Activated naive CD4-positive, alpha-beta T cell treated with anti-CD3 and anti-CD28 coated beads, Interleukin-2, amount 50 U/mL, for 16 hours (primary cell): ENCODE data around the gene PASK.
A peak's percentile ranks its signal among the peaks of the same experiment; 100 is the strongest.
"Not testable (repeated sequence)": the region's sequence is repeated elsewhere in the genome, so short reads cannot be mapped to it uniquely, and the experiment has no call there.

ENCODE experiments used
- DNase-seq: peaks from one replicate; pipeline ENCODE4 v3.0.0-alpha.2; 2020

The PASK gene

DNA sequence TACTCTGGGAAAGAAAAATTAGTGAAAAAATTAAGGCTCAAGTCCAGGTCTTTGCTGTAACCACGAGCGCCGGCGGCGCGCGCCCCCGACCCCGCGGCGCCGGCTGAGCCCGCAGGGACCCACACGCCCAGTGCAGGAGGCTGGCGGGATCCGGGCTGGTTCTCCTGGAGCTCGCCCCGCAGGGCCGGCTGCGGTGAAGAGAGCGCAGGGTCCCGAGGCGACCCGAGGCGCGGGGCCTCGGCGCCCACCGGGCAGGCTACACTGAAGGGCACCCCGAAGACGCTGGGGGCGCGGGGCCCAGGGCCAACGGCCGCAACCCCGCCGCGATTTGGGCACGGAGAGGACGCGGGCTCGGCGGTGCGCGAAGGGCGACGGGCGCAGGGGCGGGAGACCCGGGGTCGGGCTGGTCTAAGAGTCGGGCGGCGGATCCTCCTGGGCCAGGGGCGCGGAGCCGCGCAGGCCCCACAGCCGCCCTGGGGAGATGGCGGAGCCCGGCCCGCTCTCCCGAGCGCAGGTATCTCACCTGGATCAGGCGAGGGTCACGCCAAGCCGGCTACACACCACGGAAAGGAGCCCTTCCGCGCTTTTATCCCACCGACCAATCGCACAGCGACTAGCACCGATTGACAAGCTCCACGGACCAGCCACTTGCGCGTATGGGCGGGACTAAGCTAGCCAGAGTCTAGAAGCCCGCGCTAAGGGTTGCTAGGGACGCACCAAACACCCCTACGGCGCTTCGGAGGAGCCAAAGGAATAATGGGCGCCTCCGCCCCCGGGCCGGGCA is at the start of gene PASK:
Gene PASK (minus strand): TSS at position 582 of the 784 bp plus-strand sequence. CDS start 6,440 bp downstream, outside the sequence.
- peak; percentile 94 for DNase-seq

DNA sequence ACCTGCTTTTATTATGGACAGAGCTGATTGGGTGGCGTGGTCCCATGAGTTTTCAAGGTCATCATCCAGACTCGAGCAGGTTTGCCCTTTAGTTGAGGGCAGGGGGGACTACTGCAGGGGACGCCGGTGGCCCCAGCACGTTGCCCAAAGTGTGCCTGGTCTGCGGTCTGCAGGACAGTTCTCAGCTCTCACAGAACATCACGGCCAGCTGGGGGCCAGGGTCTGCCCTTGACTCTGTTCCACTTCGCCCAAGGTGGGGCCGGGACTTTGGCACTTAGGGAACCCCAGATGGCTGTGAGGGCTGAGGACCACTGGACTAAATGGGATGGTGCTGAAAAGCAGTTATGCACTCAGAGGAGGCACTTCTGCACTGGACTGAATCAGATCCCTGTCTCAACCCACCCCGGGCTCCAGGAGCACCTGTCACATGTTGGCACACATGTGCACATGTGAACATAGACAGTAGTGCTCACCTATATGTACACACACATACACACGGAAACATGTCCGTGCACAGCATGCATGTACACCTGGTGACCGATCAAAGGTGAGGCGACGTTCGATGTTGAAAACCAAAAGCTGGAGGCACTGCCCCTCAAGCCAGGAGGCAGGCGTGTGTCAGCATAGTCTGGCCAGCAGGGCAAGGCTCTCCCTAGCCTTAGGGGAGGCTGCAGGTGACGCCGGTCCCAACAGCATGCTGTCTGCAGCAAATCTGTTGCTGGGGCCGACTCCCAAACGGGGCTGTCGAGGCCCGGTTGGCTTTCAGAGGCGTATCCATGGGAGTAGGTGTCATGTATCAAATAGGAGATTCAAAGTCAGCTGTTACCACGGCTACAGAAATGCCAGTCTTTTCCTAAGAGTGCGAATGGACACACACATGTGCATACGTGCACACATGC is 49.4 kb upstream of the PASK start:
- DNase-seq: no peak

DNA sequence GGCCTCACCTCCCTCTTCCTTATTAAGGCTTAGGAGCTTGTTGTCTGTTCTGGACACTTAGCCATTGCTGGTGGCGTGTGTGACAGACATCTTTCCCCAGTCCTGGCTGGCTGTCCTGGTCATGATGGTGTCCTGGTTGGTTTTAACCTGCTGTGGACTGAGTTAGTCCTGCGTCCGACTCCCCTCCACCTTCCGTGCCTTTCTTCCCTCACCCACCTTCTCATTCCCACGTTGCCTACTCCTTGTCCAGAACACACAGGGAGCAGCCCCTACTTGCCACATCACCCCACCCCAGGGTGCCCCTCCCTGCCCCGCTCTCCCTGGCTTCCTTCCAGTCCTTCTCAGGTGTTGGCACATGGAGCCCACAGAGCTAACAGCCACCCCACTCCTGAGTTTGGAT is 48.7 kb upstream of the PASK start:
- DNase-seq: no peak

DNA sequence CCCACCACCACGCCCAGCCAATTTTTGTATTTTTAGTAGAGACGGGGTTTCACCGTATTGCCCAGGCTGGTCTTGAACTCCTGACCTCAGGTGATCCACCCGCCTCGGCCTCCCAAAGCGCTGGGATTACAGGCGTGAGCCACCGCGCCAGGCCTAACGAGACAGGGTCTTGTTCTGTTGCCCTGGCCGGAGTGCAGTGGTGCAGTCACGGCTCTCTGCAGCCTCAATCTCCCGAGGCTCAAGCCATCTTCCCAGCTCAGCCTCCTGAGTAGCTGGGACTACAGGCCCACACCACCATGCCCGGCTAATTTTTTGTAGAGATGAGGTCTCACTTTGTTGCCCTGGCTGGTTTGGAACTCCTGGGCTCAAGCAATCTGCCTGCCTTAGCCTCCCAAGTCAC is 48.0 kb upstream of the PASK start:
- not testable (repeated sequence) for DNase-seq

DNA sequence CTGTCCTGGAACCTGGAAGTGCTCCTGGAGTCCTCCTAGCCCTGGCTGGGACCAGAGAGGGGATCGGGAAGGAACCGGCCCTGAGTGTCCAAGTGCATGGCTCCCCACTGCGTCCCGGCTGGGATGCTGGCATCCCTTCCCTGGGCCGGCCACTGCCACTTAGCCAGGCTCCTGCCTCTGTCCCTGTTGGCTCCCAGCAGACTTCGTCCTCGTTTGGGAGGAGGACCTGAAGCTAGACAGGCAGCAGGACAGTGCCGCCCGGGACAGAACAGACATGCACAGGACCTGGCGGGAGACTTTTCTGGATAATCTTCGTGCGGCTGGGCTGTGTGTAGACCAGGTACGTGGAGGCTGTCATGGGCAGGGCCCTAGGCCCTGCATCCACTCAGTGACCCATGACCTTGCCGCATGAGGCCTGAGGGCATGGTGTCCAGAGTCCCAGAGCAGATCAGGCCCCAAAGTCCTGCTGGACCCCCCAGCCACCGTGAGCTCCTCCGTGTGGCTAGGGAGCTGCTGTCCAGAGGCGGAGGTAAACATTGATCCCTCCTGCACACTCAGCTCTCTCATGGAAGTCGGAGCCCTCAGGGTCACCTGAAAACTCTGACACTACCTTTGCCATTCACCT is 46.3 kb upstream of the PASK start:
- no peak for DNase-seq

DNA sequence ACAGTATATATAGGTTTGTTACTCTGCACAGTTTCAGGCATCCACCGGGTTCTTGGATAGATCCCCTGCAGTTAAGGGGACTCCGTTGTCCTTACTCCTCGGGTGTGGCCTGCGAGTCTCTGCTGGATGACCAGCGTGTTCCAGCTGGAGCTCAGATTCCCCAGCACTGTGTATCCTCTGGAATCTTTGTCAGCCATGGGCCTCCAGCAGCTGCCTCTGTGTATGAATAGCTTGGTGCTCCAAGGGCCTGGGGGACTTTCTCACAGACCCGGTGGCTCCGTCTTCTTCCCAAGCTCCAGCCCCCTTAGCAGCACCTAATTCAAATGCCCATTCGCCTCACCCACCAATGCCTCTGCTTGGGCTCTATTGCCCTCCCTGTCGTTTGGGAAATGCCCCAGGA is 45.5 kb upstream of the PASK start:
- DNase-seq: no peak

DNA sequence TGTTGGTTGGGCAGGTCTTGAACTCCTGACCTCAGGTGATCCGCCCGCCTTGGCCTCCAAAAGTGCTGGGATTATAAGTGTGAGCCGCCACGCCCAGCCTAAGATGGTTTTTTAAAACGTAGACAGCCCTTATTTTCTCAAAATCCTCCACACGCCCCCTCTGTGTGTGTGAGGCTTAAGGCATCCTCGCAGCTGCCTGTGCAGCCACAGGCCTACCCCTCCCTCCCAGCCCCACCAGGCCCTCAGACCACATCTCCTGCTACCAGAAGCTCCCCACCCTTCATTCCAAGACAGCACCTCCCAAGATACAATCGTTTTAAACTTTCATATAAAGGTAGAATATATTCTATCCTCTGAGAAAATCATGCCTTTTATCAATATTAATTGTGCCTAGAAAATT is 44.0 kb upstream of the PASK start:
- no peak for DNase-seq

DNA sequence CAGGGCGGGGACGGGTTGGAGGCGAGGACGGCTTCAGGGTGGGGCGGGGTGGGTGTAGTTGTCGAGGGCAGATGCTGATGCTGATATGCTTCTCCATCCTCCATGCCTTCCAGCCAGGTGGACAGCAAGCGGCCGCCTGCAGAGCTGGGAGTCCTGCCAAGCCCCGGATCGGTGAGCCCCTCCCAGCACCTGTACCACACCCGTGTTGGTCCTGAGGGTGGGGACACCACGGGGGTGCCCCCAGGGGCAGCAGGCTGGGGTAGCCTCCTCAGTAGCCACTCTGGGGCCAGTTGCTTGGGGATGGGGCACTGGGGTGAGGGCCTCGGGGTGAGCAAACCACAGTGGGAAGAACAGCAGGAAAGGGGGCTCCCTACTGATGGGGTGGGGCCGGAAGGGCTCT is 41.8 kb upstream of the PASK start:
- DNase-seq: no peak

DNA sequence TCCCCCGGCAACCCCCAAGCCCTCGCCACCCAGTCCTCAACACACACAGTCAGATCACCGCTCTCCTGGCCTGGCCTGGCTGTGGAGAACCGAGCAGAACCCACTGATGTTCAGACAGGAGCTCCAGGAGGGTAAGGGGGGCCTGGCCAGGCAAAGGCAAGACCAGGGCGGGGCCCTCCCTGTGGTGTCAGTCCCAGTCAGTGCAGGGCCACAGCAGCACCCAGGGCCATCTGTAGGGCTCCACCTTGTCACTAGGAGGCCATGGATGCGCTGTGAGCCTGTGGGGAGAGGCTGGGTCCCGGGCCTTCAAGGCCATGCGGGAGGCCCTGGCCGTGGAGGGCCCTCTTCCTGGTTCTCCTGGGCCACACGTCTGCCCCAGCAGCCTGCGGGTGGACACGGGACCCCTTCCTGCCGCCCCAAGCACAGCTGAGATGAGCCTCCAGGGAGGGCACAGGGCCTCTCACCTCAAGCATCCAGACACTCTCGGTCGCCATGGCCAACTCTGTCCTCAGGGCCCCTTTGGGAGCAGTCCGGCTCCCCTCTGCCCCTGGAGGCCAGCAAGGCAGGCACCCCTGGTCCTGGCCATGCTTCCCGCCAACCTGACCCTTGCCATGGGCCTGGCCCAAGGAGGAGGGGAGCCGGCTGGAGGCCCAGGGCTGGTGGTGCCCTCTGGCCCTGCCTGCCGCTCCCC is 41.2 kb upstream of the PASK start:
- no peak for DNase-seq

DNA sequence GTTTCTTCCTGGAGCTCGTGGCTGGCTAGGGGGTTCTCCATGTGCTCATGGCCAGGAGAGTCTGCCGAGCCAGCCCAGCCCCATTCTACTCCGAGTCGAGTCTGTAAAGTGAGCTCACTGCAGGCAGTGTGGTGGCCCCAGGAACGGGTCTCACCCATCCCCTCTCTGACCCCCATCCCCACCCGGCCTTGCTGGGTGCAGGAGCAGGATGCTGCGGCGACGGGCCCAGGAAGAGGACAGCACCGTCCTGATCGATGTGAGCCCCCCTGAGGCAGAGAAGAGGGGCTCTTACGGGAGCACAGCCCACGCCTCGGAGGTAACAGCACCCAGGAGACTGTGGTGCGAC is 40.6 kb upstream of the PASK start:
- DNase-seq: no peak

DNA sequence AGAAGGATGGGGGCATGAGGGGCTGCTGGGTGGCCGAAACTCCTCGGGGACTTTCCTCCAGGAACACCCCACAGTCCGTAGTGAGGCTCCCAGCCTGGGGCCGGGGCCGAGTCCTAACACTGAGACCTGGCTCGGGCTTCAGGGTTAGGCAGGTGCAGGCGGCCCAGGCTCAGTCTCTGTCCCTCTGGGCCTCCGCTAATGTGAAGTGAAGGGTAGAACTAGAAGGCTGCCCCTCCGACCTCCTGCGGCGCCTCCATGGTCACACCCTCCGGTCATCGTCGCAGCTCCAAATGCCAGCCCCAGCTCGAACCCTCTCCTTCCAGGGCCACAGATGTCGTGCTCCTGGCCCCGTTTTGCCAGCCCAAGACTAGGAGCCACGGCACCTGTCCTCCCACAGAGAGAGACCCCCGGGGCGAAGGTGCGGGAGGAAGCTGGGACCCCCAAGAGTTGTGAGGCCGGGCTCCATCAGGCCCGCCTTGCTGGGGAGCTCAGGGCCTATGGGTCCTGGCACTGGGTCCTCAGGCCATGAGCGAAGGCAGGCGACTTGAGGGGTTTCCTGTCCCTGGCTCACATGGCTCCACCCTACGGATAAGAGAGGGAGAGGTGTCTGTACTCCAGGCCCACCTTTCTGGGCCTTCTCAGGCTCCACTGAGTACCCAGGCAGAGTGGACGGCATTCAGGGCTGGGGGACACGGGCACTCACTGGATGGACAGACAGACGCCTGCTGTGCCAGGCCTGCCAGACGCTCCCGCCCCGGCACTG is 40.0 kb upstream of the PASK start:
- DNase-seq: no peak

DNA sequence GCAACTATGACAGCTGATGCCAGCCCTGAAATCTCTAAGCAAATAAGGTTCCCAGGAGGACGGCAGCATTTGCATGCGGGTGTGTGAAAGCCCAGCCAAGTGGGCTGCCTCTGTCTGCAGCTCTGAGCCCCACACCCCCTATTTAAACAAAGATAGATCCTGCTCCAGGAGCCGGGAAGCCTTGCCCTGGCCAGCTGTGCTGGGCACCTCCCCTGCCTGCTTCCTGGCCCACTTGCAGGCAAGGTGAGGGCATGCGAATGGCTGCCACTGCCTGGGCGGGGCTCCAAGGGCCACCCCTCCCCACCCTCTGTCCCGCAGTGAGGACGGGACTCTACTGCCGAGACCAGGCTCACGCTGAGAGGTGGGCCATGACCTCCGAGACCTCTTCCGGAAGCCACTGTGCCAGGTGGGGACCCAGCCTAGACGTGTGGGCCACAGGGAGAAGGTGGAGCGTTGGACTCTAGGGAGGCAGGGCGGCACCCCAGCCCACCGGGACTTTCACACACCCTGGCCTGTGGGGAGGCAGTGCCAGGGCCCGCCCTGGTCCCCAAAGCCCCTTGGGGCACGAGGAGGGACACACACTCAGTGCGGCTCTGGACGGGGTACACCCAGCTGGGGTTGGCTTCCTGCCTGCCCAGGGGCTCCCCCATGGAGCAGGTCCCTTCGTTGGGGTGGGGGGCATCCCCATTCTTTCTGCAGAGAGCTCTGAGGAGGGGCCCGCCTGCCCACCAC is 39.3 kb upstream of the PASK start, which contains the start of gene ANO7:
Gene ANO7 (plus strand): TSS at position 317 of the 732 bp plus-strand sequence. CDS start 1,387 bp downstream, outside the sequence.
- no peak for DNase-seq

DNA sequence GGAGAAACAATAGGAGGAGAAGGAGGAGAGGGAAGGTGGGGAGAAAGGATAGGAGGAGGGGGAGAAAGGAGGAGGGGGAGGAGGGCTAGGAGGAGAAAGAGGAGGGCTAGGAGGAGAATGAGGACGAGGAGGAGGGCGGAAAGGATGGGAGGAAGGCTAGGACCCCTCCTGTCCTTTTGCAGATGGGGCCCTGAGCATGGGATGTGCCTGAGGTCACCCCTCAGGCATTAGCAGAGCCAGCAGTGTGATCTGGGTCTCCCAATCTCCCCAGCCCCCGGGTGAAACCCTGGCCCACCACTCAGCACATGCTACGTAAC is 38.6 kb upstream of the PASK start:
- DNase-seq: no peak

DNA sequence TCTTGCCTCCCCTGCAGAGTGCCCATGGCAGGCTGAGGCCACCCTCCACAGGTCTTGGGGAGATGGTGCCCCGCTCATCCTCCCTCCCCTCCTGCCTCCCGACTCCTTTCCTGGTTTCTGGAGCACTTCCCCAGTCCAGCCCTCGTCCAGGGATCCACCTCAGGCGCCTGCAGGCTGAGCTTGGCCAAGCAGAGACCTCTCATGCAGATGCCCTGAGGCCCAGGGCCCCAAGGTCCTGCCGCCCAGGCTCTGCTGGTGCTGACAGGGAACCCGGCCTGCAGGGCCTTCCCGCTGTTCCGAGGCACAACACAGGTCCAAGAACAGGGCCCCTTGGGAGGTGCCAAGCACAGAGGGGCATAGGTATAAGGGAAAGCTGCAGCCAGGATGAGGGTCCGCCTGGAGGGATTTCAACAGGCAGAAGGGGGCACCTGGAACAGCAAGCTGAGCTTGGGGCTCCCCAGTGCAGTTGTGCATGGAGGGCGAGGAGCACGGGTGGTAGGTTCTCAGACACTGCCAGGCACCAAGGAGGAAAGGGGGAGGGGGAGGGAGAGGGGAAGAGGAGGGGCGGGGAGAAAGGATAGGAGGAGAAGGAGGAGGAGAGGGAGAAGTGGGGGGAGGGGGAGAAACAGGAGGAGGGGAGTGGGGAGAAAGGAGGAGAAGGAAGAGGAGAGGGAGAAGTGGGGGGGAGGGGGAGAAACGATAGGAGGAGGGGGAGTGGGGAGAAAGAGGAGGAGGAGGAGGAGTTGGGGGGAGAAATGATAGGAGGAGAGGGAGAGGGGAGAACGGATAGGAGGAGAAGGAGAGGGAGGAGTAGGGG is 38.0 kb upstream of the PASK start:
- no peak for DNase-seq

DNA sequence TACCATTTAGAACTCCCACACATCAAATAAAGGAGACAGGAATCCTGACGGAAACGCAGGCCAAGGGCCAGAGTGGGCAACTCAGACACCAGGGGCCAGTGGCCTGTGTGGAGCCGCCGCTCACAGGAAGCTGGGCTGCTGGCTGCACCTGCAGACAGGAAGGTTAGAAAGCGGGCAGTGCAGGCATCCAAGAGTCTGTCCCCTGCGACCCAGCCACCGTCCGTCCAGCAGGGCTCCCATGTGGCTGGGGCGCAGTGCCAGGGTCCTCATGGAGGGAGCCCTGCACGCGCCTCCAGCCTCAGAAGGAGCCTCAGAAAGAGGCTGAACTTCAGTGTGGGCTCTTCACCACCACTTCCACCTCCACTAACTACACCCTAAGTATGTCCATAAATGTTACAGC is 36.7 kb upstream of the PASK start:
- no peak for DNase-seq

DNA sequence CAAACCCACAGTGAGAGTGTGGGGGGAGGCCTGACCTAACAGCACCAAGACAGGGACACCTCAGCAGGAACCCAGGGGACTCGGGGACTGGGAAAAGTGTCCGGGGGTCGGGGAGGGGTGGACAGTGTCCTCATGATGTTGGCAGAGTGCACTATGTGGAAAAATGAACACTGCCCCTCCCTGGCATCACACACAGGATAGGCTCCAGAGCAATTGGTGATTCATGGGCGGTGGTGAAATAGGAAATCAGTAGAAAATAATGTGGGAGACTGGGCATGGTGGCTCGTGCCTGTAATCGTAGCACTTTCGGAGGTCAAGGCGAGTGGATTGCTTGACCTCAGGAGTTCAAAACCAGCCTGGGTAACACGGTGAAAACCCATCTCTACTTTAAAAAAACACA is 35.6 kb upstream of the PASK start:
- DNase-seq: no peak

DNA sequence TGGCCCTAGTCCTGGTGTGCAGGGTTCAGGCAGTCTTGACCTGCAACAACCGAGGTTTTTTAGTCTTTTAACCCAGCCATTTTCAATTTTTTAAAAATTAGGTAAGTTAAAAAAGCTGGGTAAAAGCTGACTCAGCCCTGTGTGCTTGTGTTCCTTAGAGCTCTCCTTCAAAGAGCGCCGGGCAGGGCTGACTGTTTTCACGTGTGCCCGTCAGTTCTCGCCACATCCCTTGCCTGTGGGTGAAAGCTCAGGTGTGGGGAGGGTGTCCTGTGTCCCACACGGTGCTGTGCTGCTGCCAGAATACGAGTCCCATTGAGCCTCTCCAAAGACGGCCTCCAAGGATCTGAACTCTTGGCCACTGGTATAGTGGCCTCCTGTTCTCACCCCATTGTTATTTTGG is 33.9 kb upstream of the PASK start:
- DNase-seq: no peak

DNA sequence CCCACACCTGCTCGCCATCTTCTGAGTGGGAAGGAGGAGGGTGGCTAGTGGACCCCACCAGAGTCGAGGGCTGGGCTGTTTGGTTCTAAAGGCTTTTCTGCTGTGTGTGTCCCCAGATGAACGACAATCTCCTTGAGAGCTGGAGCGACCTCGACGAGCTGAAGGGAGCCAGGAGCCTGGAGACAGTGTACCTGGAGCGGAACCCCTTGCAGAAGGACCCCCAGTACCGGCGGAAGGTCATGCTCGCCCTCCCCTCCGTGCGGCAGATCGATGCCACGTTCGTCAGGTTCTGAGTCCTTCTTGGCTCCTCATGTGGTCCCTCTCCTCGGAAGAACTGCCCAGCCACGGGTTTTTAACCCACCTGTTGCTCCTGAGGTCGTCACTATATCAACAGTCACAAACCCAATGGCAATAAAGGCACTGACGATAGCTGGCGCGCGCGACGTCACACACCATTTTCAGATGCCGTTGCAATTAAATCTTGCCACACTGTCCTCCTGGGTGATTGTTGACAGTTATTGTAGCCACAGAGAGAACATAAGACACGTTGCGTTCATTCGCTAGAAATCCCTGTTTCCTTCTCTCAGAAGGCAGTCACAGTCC is 33.4 kb upstream of the PASK start:
- no peak for DNase-seq

DNA sequence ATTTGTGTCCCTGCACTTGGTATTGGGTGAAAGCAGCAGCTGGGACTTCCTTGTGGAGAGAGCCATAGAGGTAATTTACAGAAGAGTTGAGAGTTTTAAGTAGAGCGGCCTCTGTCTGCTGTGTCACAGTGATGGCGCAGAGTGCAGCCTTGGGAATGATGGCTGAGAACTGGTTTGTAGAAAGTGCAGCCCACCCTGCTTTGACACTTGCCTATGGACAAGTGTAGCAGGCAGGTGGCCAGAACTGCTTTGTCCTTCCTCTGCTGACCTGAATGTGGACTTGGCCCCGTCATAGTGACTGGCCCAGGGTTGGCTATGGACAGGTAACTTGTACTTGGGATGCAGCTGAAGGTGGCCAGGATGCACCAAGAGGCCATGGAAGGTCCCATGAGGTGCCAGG is 32.9 kb upstream of the PASK start:
- no peak for DNase-seq

DNA sequence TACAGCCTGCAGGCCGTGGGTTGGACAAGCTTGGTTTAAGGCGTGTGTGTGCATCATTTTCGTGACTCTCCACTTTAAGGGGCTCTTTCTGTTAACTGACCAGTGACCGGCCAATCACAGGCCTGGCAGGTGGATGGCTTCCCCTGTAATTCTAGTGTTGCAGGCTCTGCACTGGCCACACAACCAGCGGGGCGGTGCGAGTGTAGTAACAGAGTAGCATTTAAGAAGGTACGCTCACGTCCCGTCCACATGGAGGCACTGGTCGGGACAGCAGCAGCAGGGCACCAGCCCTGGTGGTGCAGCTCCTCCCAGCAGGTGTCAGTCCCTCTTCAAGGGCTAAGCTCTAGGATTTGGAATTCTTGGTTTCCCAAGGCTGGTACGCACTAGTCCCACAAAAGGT is 31.2 kb upstream of the PASK start:
- no peak for DNase-seq
